GM18861 (cell line): ENCODE data around the gene ATP6V0A4.

Experiments
- ATAC-seq: cut with Tn5 transposase; IDR thresholded peaks from one replicate; pipeline ENCODE4 v1.9.1; 2021; ENCODE audit not compliant: unreplicated experiment

ATP6V0A4 gene

GRCh38 chr7:138663725-138664710 lies 134.0 kb downstream of the ATP6V0A4 start:
- no peak for ATAC-seq

- ATAC-seq, result no peak
Measured at GRCh38 chr7:138662991-138663320, 135.0 kb downstream of the ATP6V0A4 start.

- ATAC-seq, result no peak
Measured at GRCh38 chr7:138662076-138662990, 135.7 kb downstream of the ATP6V0A4 start.

- ATAC-seq, result no peak
Measured at GRCh38 chr7:138661069-138661635, 136.8 kb downstream of the ATP6V0A4 start.

GRCh38 chr7:138658889-138659288 lies 139.1 kb downstream of the ATP6V0A4 start:
- ATAC-seq, result no peak

- no peak for ATAC-seq
Measured at GRCh38 chr7:138657854-138658386, 140.1 kb downstream of the ATP6V0A4 start.

GRCh38 chr7:138656952-138657351 lies 141.0 kb downstream of the ATP6V0A4 start:
- ATAC-seq, result no peak
